GM19438 (cell line): Measurements from ENCODE around the gene UPK1A.

Source experiments
- ATAC-seq: cut with Tn5 transposase; IDR thresholded peaks from one replicate; pipeline ENCODE4 v1.9.1; 2021; ENCODE audit warnings: low read depth; ENCODE audit not compliant: unreplicated experiment

Gene UPK1A

GRCh38 chr19:35666251-35666913, at the start of gene UPK1A:
Gene UPK1A, plus strand, starts transcription at chr19:35666517. Its CDS starts 296 bp downstream, at chr19:35666813.
- no peak for ATAC-seq

- no peak for ATAC-seq
These were observed 47.5 kb upstream of the UPK1A start for GRCh38 chr19:35618857-35619256.

GRCh38 chr19:35619290-35619923, 46.9 kb upstream of the UPK1A start:
- ATAC-seq: no peak

- no peak for ATAC-seq
These were observed 46.3 kb upstream of the UPK1A start for GRCh38 chr19:35620001-35620400.

- ATAC-seq: no peak
These were observed 44.6 kb upstream of the UPK1A start for GRCh38 chr19:35621708-35622107.

GRCh38 chr19:35622750-35623149, 43.6 kb upstream of the UPK1A start:
- no peak for ATAC-seq

- ATAC-seq: no peak
These were observed 42.8 kb upstream of the UPK1A start for GRCh38 chr19:35623327-35624010.

- ATAC-seq: no peak
These were observed 38.1 kb upstream of the UPK1A start for GRCh38 chr19:35628264-35628564.

GRCh38 chr19:35628565-35629331, 37.6 kb upstream of the UPK1A start, which contains the start of gene RBM42:
Gene RBM42, plus strand, starts transcription at chr19:35629036. Its CDS starts 118 bp downstream, at chr19:35629154.
- ATAC-seq: peak; percentile 94

GRCh38 chr19:35629332-35629633, 37.0 kb upstream of the UPK1A start:
- no peak for ATAC-seq

- no peak for ATAC-seq
These were observed 32.4 kb upstream of the UPK1A start for GRCh38 chr19:35633727-35634440.

- ATAC-seq: no peak
These were observed 29.7 kb upstream of the UPK1A start for GRCh38 chr19:35636651-35637050.

- ATAC-seq: no peak
These were observed 29.2 kb upstream of the UPK1A start for GRCh38 chr19:35637165-35637564.

GRCh38 chr19:35639321-35639639, 27.0 kb upstream of the UPK1A start:
- no peak for ATAC-seq

- no peak for ATAC-seq
These were observed 26.5 kb upstream of the UPK1A start for GRCh38 chr19:35639863-35640262.

- ATAC-seq: no peak
These were observed 24.7 kb upstream of the UPK1A start, which contains the start of gene ETV2 for GRCh38 chr19:35641515-35642151. Gene ETV2, plus strand, starts transcription at chr19:35641745. Its CDS starts 716 bp downstream, at chr19:35642461.

GRCh38 chr19:35642312-35642711, 24.0 kb upstream of the UPK1A start:
- no peak for ATAC-seq

- ATAC-seq: no peak
These were observed 23.5 kb upstream of the UPK1A start for GRCh38 chr19:35642798-35643254.

- ATAC-seq: peak; percentile 40
These were observed 22.8 kb upstream of the UPK1A start for GRCh38 chr19:35643255-35644205.
